Small intestine (tissue), 7 donors: ENCODE results near the gene MRPL3. TPM values are rescaled to one million over a fixed set of nuclear protein-coding genes. Genes with fewer than 3 reads are reported as not detected.

Source experiments
- DNase-seq, 2 donors: peaks; one replicate each; pipeline versions ENCODE4 v3.0.0 to v3.0.0-alpha.2; 2013
- FAIRE-seq: peaks from 2 replicates; lab custom pipeline; 2012; peaks lifted over from hg19 to GRCh38; lab: Jason Lieb, UNC
- H3K27ac ChIP-seq, 3 donors: one replicate each; pipeline ENCODE4 v1.5.1; 2013; ENCODE audit warnings: low read length in 2 of 3, mild to moderate bottlenecking in 2 of 3, control low read depth in 1 of 3, inconsistent platforms in 1 of 3, low read depth in 1 of 3, moderate library complexity in 1 of 3
- H3K27me3 ChIP-seq, 3 donors: one replicate each; pipeline ENCODE4 v1.6.1; 2013; ENCODE audit warnings: low read length in 3 of 3, inconsistent platforms in 1 of 3; ENCODE audit not compliant: control insufficient read depth in 3 of 3, insufficient read depth in 3 of 3
- H3K36me3 ChIP-seq, 3 donors: one replicate each; pipeline ENCODE4 v1.6.1; 2013; ENCODE audit warnings: low read length in 3 of 3, inconsistent platforms in 1 of 3, low read depth in 1 of 3, mild to moderate bottlenecking in 1 of 3, moderate library complexity in 1 of 3; ENCODE audit not compliant: control insufficient read depth in 3 of 3, insufficient read depth in 2 of 3
- H3K4me1 ChIP-seq, 3 donors: one replicate each; pipeline ENCODE4 v1.6.1; 2013; ENCODE audit warnings: low read length in 2 of 3, inconsistent platforms in 1 of 3, low read depth in 1 of 3, mild to moderate bottlenecking in 1 of 3, moderate library complexity in 1 of 3; ENCODE audit not compliant: control insufficient read depth in 3 of 3, insufficient read depth in 2 of 3
- H3K4me3 ChIP-seq, 3 donors: one replicate each; pipeline ENCODE4 v1.5.1; 2013; ENCODE audit warnings: low read length in 3 of 3, control low read depth in 1 of 3, inconsistent platforms in 1 of 3, low read depth in 1 of 3, mild to moderate bottlenecking in 1 of 3, moderate library complexity in 1 of 3
- H3K9me3 ChIP-seq, 2 donors: one replicate each; pipeline ENCODE4 v1.6.1; 2013; ENCODE audit warnings: low read depth in 1 of 2, low read length in 1 of 2; ENCODE audit not compliant: control insufficient read depth in 2 of 2, insufficient read depth in 1 of 2
- WGBS, 3 donors: extraction: QIAGEN DNeasy Blood & Tissue Kit; methylation state at CpG; one replicate each; pipeline ENCODE4 v1.1.7; 2013; 5-methylcytosine and 5-hydroxymethylcytosine counted together
- polyA plus RNA-seq, 4 donors: library from polyadenylated mRNA; stranded (reverse) in 3 of 4; unstranded in 1 of 4; fragments of 200-250 nt in 3 of 4; fragments of 120-200 nt in 1 of 4; gene quantifications; one replicate each; pipeline versions ENCODE4 v1.2.1 to v1.2.3, GENCODE V29; 2013
- donor health status: healthy with polysubstance abuse.
- donor health status: control.
- donor health status: control.
- donor health status: Bipolar disorder and iron deficiency.
- donor health status: healthy.

MRPL3 gene
- polyA plus RNA-seq, 4 donors: 63.2 to 113 (median 83.6) TPM

- no peak overlapping the region for H3K4me3 ChIP-seq
- peaks cover 0 to 3% of the 10 kb centered on the region in 2 donors for H3K9me3 ChIP-seq
- FAIRE-seq (no peak), DNase-seq (peak in 1 of 2 donors; percentile 48)
- no peaks in the 10 kb centered on the region for H3K27me3 ChIP-seq
- WGBS, 3 donors: 43 to 51% (median 44%) methylated on average over 2 of the region's 2 CpGs
- H3K4me1 ChIP-seq: no peaks in the 10 kb centered on the region
- H3K27ac ChIP-seq: no peak overlapping the region
- H3K36me3 ChIP-seq: no peaks in the 10 kb centered on the region
Measured at GRCh38 chr3:131427226-131427625, 75.5 kb downstream of the MRPL3 start.

- DNase-seq: no peak
- Histone ChIP-seq H3K36me3 (no peaks in the 10 kb centered on the region), H3K4me1 (no peaks in the 10 kb centered on the region), H3K27ac (no peak overlapping the region), H3K4me3 (no peak overlapping the region), H3K9me3 (peaks cover 0 to 3% of the 10 kb centered on the region in 2 donors), H3K27me3 (no peaks in the 10 kb centered on the region)
- FAIRE-seq: no peak
Measured at GRCh38 chr3:131421957-131422498, 80.7 kb downstream of the MRPL3 start.

GRCh38 chr3:131421301-131421700 is 81.5 kb downstream of the MRPL3 start:
- H3K4me1 ChIP-seq: no peaks in the 10 kb centered on the region
- no peak overlapping the region for H3K4me3 ChIP-seq
- H3K27ac ChIP-seq: no peak overlapping the region
- H3K27me3 ChIP-seq: no peaks in the 10 kb centered on the region
- 81 to 100% (median 84%) methylated on average over 1 of the region's 1 CpG for WGBS, 3 donors
- H3K36me3 ChIP-seq: no peaks in the 10 kb centered on the region
- peaks cover 0 to 3% of the 10 kb centered on the region in 2 donors for H3K9me3 ChIP-seq
- no peak for FAIRE-seq
- no peak for DNase-seq

- FAIRE-seq (no peak), DNase-seq (no peak)
- no peaks in the 10 kb centered on the region for H3K27me3 ChIP-seq
- H3K4me3 ChIP-seq: no peak overlapping the region
- H3K27ac ChIP-seq: no peak overlapping the region
- 73 to 90% (median 82%) methylated on average over 2 of the region's 2 CpGs for WGBS, 3 donors
- no peaks in the 10 kb centered on the region for H3K36me3 ChIP-seq
- H3K9me3 ChIP-seq: no peaks in the 10 kb centered on the region
- no peaks in the 10 kb centered on the region for H3K4me1 ChIP-seq
Measured at GRCh38 chr3:131417751-131418150, 85.0 kb downstream of the MRPL3 start.

Other genes starting within 250 kb of the MRPL3 start
- 100 to 1,000 TPM in 1 of 4 donors, 10 to 100 TPM in 3; 34.2 to 115 (median 40.7) TPM for gene NUDT16, start 121.2 kb downstream of the MRPL3 start, polyA plus RNA-seq